Fibroblast of skin of left biceps (primary cell): ENCODE results near the gene KANK2.
"Not testable (repeated sequence)": the region's sequence is repeated elsewhere in the genome, so short reads cannot be mapped to it uniquely, and the experiment has no call there.

ENCODE experiments used
- DNase-seq, 2 experiments: peaks; one replicate each; pipeline ENCODE4 v3.0.0-alpha.2; 2013; ENCODE audit warnings: low read depth in 2 of 2

KANK2 gene

DNA sequence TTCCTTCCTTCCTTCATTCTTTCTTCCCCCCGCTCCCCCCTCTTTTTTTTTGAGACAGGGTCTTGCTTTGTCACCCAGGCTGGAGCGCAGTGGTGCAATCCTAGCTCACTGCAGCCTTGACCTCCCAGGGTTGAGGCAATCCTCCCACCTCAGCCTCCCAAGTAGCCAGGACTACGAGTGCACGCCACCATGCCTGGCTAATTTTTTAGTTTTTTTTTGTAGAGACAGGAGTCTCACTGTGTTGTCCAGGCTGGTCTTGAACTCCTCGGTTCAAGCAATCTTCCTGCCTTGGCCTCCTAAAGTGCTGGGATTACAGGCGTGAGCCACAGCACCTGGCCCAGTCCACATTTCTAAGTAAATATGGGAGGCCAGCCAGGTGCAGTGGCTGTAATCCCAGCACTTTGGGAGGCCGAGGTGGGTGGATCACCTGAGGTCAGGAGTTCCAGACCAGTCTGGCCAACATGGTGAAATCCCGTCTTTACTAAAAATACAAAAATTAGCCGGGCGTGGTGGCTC, 57.3 kb downstream of the KANK2 start:
- DNase-seq = not testable (repeated sequence)

DNA sequence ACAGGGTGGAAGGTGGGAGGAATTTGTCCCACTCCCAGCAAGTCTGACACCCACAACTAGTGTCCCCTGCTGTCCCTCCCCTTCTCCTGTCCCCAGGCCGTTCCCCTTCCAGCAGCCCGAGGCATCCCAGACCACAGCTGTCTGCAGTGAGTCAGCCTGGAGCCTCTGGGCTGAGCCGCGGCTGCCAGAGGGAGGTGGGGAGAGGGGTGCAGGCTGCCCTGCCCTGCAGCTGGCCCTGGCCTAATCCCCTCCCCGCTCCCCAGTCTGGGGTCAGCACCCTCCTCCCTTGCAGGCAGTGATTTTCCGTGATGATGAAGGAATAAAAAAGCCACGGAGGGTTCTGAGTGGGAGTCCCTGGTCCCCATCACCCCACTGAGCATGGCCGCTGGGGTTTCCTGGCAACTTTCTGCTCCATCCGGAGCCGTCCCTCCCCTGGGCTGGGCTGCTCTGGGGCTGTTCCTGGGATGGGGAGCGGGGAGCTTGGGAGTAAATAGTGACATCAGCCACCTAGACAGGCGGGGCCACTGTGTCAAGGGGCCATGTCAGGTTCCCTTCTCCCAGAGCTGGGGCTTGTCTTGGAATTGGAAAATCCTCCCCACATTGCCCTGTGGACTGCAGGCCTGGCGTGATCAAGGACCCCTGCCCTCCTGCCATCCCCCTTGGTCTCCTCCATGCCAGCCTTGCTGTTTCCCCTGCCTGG, 58.6 kb downstream of the KANK2 start:
- DNase-seq = no peak

DNA sequence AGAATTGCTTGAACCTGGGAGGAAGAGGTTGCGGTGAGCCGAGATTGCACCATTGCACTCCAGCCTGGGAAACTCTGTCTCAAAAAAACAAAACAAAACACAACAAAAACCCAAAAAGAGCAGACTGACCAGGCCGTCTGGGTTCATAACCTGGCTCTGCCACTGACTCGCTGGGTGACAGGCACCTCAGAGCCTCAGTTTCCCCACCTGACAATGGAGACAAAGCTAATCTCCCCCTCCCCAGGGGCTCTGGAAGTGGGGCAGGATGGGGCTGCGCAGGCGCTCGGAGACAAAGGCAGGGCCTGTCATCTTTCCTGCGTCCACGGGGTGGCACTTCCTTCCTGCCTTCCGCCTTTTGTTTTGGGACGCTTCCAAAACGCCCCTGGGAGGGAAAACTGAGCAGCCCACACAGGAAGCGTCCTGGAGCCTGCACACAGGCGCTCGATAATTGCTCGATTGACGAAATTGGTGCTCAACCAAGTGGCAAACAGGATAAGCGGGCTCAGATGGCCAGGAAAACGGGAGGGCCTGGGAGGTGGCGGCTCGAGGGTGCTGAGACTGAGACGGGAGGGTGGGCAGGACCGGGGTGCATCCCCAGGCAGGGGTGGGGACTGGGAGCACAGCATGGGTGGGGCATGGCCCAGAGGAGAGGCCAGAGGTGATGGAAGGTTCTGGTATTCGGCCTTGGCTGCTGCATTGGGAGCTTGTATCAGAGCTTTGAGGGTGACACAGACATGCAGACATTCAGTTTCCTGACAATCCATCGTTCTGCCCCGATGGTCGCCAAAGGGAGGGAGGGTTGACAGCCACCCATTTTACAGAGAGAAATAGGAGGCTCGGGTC, 59.6 kb downstream of the KANK2 start:
- DNase-seq = peak; percentile 80 to 81

DNA sequence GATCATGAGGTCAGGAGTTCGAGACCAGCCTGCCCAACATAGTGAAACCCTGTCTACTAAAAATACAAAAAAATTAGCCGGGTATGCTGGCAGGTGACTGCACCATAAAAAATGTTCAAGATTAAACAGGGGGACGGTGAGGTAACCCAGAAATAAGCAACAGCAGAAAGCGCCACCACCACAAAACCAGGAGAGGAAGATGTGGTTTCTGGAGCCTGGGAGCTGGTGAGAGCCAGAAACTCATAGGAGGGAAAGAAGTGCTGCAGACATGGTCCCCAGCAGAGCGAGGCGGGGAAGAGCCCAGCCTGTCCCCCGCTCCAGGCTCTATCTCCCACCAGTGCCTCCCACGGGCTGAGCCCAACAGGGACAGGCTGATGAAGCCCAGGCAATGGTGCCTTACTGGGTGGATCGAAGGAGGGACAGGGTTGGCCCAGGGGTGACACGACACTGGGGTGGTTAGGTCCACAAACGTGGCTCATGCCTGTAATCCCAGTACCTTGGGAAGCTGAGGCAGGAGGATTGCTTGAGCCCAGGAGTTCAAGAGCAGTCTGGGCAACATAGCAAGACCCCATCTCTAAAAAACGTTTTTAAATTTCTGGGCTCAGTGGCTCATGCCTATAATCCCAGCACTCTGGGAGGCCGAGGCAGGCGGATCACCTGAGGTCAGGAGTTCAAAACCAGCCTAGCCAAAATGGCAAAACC, 60.8 kb downstream of the KANK2 start:
- DNase-seq = no peak

DNA sequence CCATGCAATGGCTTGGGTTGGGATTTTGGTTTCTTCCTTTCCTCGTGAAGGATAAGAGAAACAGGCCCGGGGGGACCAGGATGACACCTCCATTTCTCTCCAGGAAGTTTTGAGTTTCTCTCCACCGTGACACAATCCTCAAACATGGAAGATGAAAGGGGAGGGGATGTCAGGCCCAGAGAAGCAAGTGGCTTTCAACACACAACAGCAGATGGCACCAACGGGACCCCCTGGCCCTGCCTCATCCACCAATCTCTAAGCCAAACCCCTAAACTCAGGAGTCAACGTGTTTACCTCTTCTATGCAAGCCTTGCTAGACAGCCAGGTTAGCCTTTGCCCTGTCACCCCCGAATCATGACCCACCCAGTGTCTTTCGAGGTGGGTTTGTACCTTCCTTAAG, 65.9 kb downstream of the KANK2 start:
- no peak for DNase-seq

DNA sequence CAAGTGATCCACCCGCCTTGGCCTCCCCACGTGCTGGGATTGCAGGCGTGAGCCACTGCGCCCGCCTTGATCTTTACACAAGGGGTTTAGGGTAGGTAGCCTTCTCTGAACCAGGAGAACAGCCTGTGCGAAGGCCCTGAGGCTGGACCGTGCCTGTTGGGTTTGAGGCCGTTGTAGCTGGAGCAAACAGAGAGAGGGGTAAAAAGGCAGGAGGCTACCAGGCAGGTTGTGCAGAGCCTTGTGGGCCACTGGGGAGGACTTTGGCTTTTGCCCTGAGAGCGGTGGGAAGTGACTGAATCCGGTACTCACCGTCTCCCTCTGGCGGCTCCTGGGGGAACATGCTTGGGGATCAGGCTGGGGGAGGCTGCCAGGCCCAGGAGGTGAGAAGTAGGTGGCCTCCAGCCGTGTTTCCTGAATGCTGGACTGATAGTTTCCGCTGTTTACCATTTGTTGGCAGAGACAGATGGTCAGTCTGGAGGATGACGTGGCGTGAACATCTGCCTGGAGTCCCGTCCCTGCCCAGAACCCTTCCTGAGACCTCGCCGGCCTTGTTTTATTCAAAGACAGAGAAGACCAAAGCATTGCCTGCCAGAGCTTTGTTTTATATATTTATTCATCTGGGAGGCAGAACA, 66.4 kb downstream of the KANK2 start:
- no peak for DNase-seq

DNA sequence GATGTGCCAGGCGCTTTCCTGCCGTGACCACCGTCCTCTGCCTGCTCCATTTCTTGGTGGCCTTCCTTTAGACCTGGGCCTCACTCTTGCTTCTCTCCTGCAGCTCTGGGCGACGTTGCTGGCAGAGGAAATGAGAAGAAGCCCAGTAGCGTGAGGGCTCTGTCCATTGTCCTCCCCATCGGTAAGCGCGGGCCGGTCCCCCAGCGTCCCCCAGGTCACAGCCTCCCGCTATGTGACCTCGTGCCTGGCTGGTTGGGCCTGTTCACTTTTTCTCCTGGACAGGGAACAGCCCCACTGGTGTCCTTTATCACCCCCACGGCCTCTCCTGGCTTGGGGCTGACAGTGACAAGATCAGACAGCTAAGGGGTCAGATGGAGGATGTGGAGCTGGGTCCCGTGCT, 69.4 kb downstream of the KANK2 start:
- no peak for DNase-seq

DNA sequence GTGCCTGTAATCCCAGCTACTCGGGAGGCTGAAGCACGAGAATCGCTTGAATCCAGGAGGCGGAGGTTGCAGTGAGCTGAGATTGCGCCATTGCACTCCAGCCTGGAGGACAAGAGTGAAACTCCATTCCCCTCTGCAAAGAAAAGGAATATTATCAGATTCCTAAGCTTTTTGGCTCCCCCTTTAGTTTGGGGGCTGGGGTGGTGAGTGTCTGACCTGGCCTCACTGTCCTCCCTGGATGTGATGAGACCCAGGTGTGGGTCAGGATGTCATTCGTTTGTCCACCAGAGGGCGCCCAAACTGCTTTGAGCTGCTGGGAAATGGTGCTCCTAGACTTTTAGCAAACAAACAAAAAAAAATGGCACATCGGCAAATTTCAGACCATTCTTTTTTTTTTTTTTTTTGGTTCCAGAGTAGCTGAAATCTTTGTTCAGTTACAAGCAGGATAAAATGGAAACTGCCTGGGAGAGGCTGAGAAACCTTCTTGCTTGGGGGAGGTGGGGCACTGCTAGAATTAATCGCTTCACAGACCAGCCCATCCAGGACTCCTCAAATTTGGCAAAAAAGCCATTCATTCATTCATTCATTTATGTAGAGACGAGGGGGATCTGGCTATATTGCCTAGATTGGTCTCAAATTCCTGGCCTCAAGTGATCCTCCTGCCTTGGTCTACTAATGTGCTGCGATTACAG, 71.2 kb downstream of the KANK2 start:
- DNase-seq = no peak

DNA sequence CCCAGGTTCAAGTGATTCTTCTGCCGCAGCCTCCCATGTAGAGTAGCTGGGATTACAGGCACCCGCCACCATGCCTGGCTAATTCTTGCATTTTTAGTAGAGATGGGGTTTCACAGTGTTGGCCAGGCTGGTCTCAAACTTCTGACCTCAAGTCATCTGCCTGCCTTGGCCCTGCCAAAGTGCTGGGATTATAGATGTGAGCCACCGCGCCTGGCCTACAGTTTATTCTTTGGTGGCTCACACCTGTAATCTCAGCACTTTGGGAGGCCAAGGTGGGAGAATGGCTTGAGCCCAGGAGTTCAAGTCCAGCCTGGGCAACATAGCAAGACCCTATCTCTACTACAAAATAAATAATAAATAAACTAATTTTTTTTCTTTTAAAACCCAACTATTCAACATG, 73.2 kb downstream of the KANK2 start:
- not testable (repeated sequence) for DNase-seq

DNA sequence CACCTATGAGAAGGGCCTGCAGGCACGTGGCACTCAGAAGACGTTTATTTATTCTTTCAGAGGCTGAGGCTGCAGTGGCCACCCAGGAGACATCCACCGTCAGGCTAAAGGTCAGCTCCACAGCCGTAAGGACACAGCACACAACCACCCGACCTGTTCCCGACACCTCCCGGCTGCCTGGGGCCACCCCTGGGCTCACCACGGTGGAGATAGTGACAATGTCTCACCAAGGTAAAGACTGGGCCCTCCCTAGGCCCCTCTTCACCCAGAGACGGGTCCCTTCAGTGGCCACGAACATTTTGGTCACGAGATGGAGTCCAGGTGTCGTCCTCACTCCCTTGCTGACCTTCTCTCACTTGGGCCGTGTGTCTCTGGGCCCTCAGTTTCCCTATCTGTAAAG, 74.2 kb downstream of the KANK2 start:
- no peak for DNase-seq

DNA sequence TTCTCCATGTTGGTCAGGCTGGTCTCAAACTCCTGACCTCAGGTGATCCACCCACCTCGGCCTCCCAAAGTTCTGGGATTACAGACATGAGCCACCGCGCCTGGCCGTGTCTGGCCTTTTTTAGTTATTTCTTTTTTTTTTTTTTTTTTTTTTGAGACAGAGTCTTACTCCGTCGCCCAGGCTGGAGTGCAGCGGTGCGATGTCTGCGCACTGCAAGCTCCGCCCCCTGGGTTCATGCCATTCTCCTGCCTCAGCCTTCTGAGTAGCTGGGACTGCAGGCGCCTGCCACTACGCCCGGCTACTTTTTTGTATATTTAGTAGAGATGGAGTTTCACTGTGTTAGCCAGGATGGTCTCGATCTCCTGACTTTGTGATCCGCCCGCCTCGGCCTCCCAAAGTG, 75.4 kb downstream of the KANK2 start:
- DNase-seq = not testable (repeated sequence)

DNA sequence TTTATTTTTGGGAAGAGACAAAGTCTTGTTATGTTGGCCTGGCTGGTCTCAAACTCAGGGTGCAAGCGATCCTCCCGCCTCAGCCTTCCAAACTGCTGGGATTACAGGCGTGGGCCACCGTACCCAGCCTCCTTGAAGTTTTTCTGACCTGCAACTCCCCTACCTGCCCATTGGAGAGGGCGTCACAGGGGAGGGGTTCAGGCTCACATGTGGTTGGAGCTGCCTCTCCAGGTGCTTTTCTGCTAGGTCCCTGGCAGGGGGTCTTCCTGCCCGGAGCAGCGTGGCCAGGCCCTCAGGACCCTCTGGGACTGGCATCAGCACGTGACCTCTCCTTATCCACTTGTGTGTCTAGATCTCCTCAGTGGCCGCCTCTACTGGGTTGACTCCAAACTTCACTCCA, 80.8 kb downstream of the KANK2 start:
- no peak for DNase-seq

DNA sequence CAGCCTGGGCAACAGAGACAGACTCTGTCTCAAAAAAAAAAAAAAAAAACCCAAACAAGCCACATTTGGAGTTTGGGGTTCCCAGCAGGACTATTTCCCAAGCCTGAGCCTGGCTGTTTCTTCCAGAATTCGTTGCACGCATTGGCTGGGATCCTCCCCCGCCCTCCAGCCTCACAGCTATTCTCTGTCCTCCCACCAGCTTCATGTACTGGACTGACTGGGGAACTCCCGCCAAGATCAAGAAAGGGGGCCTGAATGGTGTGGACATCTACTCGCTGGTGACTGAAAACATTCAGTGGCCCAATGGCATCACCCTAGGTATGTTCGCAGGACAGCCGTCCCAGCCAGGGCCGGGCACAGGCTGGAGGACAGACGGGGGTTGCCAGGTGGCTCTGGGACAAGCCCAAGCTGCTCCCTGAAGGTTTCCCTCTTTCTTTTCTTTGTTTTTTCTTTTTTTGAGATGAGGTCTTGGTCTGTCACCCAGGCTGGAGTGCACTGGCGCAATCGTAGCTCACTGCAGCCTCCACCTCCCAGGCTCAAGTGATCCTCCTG, 81.4 kb downstream of the KANK2 start:
- no peak for DNase-seq

DNA sequence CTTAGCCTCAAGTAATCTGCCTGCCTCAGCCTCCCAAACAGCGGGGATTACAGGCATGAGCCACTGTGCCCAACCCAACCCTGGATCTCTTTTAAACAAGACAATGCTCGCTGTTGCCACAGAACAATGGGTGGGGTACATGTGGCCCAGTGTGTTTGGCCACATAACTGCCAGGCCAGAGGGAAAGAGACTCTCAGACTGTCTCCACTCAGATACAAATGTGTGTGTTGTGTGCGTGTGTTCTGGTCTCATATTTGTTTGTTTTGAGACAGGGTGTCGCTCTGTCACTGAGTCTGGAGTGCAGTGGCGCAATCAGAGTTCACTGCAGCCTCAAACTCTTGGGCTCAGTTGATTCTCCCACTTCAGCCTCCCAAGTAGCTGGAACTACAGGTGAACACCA, 82.3 kb downstream of the KANK2 start:
- DNase-seq = no peak
